ENCODE measurements around the gene VSTM2L.

The VSTM2L gene

DNA sequence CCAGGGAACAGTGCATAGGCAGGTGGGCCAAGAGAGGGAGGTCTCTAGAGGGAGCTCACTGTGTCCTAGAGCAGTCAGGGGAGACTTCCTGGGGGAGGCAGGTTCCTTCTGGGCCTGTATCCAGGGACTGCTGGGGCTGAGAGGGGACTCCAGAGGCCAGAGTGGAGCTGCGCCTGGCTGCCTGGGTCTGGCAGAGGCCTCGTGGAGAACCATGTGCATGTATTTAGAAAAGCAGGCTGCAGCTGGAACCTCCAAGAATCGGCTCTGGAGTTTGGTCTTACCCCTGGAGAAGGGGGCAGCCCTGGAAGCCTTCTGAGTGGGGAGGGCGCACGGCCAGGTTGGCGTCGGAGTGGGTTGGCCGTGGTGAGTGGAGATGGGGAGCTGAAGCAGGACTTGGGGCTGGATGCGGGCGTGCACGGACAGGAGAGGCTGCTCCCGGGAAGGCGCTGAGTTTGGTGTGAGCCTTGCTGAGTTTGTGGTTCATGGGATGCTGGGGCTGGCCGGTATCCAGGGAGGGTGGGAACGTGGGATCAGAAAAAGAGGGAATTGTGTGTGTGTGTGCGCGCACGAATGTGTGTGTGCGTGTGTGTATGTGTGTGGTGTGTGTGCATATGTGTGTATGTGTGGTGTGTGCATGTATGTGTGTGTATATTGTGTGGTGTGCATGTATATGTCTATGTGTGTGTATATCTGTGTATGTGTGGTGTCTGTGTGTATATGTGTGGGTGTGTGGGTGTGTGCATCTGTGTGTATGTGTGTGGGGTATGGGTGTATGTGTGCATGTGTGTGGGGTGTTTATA, 10.8 kb downstream of the VSTM2L start:
- Histone ChIP-seq H3K9me3 (ENCODE audit: control insufficient read depth, insufficient read depth, low read length) (no peaks in the 10 kb centered on the region), H3K27me3 (ENCODE audit: control insufficient read depth, insufficient read depth, low read length) (peaks cover 37% of the 10 kb centered on the region), H3K36me3 (ENCODE audit: control insufficient read depth, insufficient read depth, low read length) (no peaks in the 10 kb centered on the region), H3K9ac (ENCODE audit: low read depth, low read length) (no peak overlapping the region), H3K4me1 (ENCODE audit: control insufficient read depth, insufficient read depth, low read length) (peaks cover 37% of the 10 kb centered on the region), H3K27ac (ENCODE audit: low read depth, low read length) (no peak overlapping the region), H3K4me3 (ENCODE audit: low read depth, low read length) (no peak overlapping the region)

DNA sequence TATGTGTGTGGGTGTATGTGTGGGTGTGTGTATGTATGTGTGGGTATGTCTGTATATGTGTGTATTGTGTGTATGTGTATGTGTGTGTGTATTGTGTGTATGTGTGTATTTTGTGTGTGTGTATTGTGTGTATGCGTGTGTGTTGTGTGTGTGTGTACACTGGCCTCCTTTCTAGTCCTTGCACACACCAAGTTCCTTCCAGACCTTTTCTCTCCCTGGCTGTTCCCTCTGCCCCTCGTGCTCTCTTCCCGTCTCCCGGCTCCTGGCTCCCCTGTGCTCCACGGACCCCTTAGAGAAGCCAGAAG, 11.4 kb downstream of the VSTM2L start:
- no peaks in the 10 kb centered on the region for H3K36me3 ChIP-seq (ENCODE audit: control insufficient read depth, insufficient read depth, low read length)
- H3K9me3 ChIP-seq (ENCODE audit: control insufficient read depth, insufficient read depth, low read length): no peaks in the 10 kb centered on the region
- H3K4me3 ChIP-seq (ENCODE audit: low read depth, low read length): peak overlapping the region; percentile 60
- peaks cover 42% of the 10 kb centered on the region for H3K4me1 ChIP-seq (ENCODE audit: control insufficient read depth, insufficient read depth, low read length)
- H3K27ac ChIP-seq (ENCODE audit: low read depth, low read length): peak overlapping the region; percentile 86
- H3K27me3 ChIP-seq (ENCODE audit: control insufficient read depth, insufficient read depth, low read length): peaks cover 37% of the 10 kb centered on the region
- H3K9ac ChIP-seq (ENCODE audit: low read depth, low read length): no peak overlapping the region

DNA sequence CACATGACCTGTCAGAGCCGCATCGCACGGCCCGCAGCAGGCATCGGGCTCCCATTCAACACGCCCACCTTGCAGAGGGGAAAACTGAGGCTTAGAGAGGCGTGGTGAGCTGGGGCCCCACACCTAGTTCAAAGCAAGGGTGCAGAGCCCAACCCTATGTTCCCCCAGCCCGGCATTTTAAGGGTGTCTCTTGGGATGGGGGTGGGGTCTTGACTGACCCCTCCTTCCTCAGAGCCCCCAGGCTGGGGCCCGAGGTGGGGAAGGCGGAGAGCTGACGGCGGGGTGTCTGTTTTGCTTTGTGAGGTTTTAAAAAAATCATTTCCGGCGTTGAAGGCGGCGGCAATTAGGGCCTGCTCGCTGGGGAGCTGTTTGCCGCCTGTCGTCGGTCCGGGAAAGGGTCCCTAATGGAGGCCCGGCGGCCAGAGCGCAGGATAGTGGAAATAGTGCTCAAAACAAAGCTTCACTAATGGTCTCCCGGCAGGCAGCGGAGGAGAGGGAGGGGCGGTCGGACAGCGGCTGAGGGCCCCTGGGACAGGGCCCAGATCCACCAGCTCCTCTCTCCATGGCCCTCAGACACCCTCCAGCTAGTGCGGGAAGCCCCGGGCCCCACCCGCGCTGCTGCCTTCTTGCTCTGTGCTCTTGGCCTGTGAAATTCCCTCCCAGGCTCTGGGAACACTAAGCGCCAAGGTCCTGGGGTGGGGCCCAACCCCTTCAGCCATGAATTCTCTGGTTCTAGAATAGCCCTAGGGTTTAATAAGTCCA, 11.9 kb downstream of the VSTM2L start:
- Histone ChIP-seq H3K9me3 (ENCODE audit: control insufficient read depth, insufficient read depth, low read length) (no peaks in the 10 kb centered on the region), H3K36me3 (ENCODE audit: control insufficient read depth, insufficient read depth, low read length) (no peaks in the 10 kb centered on the region), H3K4me1 (ENCODE audit: control insufficient read depth, insufficient read depth, low read length) (peaks cover 46% of the 10 kb centered on the region), H3K4me3 (ENCODE audit: low read depth, low read length) (peak overlapping the region; percentile 60), H3K27ac (ENCODE audit: low read depth, low read length) (peak overlapping the region; percentile 86), H3K9ac (ENCODE audit: low read depth, low read length) (peak overlapping the region; percentile 34; the same call in 1 of the 2 replicates), H3K27me3 (ENCODE audit: control insufficient read depth, insufficient read depth, low read length) (peaks cover 37% of the 10 kb centered on the region)

DNA sequence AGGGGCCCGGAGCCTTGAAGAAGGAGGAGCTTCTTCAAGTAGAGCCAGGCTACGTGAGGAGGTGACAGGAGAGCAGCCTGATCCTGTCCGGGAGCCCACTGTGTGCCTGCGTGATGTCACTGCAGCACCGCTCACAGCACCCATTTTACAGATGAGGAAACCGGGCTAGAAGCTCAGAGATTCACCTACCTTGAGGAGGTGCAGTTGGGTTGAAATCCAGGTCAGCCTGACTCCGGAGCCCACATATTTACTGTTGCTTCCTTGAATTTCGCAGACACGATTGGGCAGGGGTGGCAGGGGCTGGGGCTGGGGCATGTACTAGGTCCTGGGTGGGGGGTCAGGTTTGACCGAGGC, 12.5 kb downstream of the VSTM2L start:
- H3K4me3 ChIP-seq (ENCODE audit: low read depth, low read length): peak overlapping the region; percentile 60
- H3K9me3 ChIP-seq (ENCODE audit: control insufficient read depth, insufficient read depth, low read length): no peaks in the 10 kb centered on the region
- peak overlapping the region; percentile 86 for H3K27ac ChIP-seq (ENCODE audit: low read depth, low read length)
- peaks cover 46% of the 10 kb centered on the region for H3K4me1 ChIP-seq (ENCODE audit: control insufficient read depth, insufficient read depth, low read length)
- no peaks in the 10 kb centered on the region for H3K36me3 ChIP-seq (ENCODE audit: control insufficient read depth, insufficient read depth, low read length)
- H3K27me3 ChIP-seq (ENCODE audit: control insufficient read depth, insufficient read depth, low read length): peaks cover 37% of the 10 kb centered on the region
- 0 out of 2 replicates have a peak overlapping the region, but pooled peaks have one; percentile 34 for H3K9ac ChIP-seq (ENCODE audit: low read depth, low read length)

- H3K27ac ChIP-seq (ENCODE audit: low read depth, low read length): no peak overlapping the region
- no peaks in the 10 kb centered on the region for H3K36me3 ChIP-seq (ENCODE audit: control insufficient read depth, insufficient read depth, low read length)
- no peaks in the 10 kb centered on the region for H3K9me3 ChIP-seq (ENCODE audit: control insufficient read depth, insufficient read depth, low read length)
- H3K9ac ChIP-seq (ENCODE audit: low read depth, low read length): no peak overlapping the region
- H3K4me1 ChIP-seq (ENCODE audit: control insufficient read depth, insufficient read depth, low read length): peaks cover 46% of the 10 kb centered on the region
- H3K27me3 ChIP-seq (ENCODE audit: control insufficient read depth, insufficient read depth, low read length): peaks cover 37% of the 10 kb centered on the region
- H3K4me3 ChIP-seq (ENCODE audit: low read depth, low read length): peak overlapping the region; percentile 60
These were observed 13.1 kb downstream of the VSTM2L start for GRCh38 chr20:37915800-37916570.

GRCh38 chr20:37917461-37917860, 14.5 kb downstream of the VSTM2L start:
- H3K4me1 ChIP-seq (ENCODE audit: control insufficient read depth, insufficient read depth, low read length): peaks cover 40% of the 10 kb centered on the region
- no peaks in the 10 kb centered on the region for H3K9me3 ChIP-seq (ENCODE audit: control insufficient read depth, insufficient read depth, low read length)
- H3K4me3 ChIP-seq (ENCODE audit: low read depth, low read length): no peak overlapping the region
- no peak overlapping the region for H3K27ac ChIP-seq (ENCODE audit: low read depth, low read length)
- H3K36me3 ChIP-seq (ENCODE audit: control insufficient read depth, insufficient read depth, low read length): no peaks in the 10 kb centered on the region
- no peak overlapping the region for H3K9ac ChIP-seq (ENCODE audit: low read depth, low read length)
- peaks cover 35% of the 10 kb centered on the region for H3K27me3 ChIP-seq (ENCODE audit: control insufficient read depth, insufficient read depth, low read length)

GRCh38 chr20:37918035-37918434, 15.1 kb downstream of the VSTM2L start:
- H3K36me3 ChIP-seq (ENCODE audit: control insufficient read depth, insufficient read depth, low read length): no peaks in the 10 kb centered on the region
- peaks cover 40% of the 10 kb centered on the region for H3K4me1 ChIP-seq (ENCODE audit: control insufficient read depth, insufficient read depth, low read length)
- H3K27me3 ChIP-seq (ENCODE audit: control insufficient read depth, insufficient read depth, low read length): peaks cover 29% of the 10 kb centered on the region
- H3K27ac ChIP-seq (ENCODE audit: low read depth, low read length): no peak overlapping the region
- H3K9me3 ChIP-seq (ENCODE audit: control insufficient read depth, insufficient read depth, low read length): no peaks in the 10 kb centered on the region
- no peak overlapping the region for H3K9ac ChIP-seq (ENCODE audit: low read depth, low read length)
- H3K4me3 ChIP-seq (ENCODE audit: low read depth, low read length): no peak overlapping the region

- Histone ChIP-seq H3K27me3 (ENCODE audit: control insufficient read depth, insufficient read depth, low read length) (peaks cover 15% of the 10 kb centered on the region), H3K4me3 (ENCODE audit: low read depth, low read length) (no peak overlapping the region), H3K36me3 (ENCODE audit: control insufficient read depth, insufficient read depth, low read length) (no peaks in the 10 kb centered on the region), H3K9ac (ENCODE audit: low read depth, low read length) (no peak overlapping the region), H3K4me1 (ENCODE audit: control insufficient read depth, insufficient read depth, low read length) (peaks cover 31% of the 10 kb centered on the region), H3K27ac (ENCODE audit: low read depth, low read length) (peak overlapping the region; percentile 10), H3K9me3 (ENCODE audit: control insufficient read depth, insufficient read depth, low read length) (no peaks in the 10 kb centered on the region)
These were observed 16.6 kb downstream of the VSTM2L start for GRCh38 chr20:37919389-37920040.

GRCh38 chr20:37920270-37920669, 17.3 kb downstream of the VSTM2L start:
- no peaks in the 10 kb centered on the region for H3K36me3 ChIP-seq (ENCODE audit: control insufficient read depth, insufficient read depth, low read length)
- H3K27me3 ChIP-seq (ENCODE audit: control insufficient read depth, insufficient read depth, low read length): peaks cover 15% of the 10 kb centered on the region
- peaks cover 30% of the 10 kb centered on the region for H3K4me1 ChIP-seq (ENCODE audit: control insufficient read depth, insufficient read depth, low read length)
- H3K27ac ChIP-seq (ENCODE audit: low read depth, low read length): no peak overlapping the region
- no peaks in the 10 kb centered on the region for H3K9me3 ChIP-seq (ENCODE audit: control insufficient read depth, insufficient read depth, low read length)
- H3K4me3 ChIP-seq (ENCODE audit: low read depth, low read length): no peak overlapping the region
- H3K9ac ChIP-seq (ENCODE audit: low read depth, low read length): no peak overlapping the region

- no peaks in the 10 kb centered on the region for H3K9me3 ChIP-seq (ENCODE audit: control insufficient read depth, insufficient read depth, low read length)
- peaks cover 13% of the 10 kb centered on the region for H3K27me3 ChIP-seq (ENCODE audit: control insufficient read depth, insufficient read depth, low read length)
- H3K4me3 ChIP-seq (ENCODE audit: low read depth, low read length): no peak overlapping the region
- no peak overlapping the region for H3K9ac ChIP-seq (ENCODE audit: low read depth, low read length)
- H3K27ac ChIP-seq (ENCODE audit: low read depth, low read length): no peak overlapping the region
- no peaks in the 10 kb centered on the region for H3K36me3 ChIP-seq (ENCODE audit: control insufficient read depth, insufficient read depth, low read length)
- peaks cover 27% of the 10 kb centered on the region for H3K4me1 ChIP-seq (ENCODE audit: control insufficient read depth, insufficient read depth, low read length)
These were observed 17.9 kb downstream of the VSTM2L start for GRCh38 chr20:37920679-37921322.

Measured in HUES48 (cell line).